Stimulated activated naive B cell treated with anti-CD40 and anti-IgM and Interleukin-4, amounts not matched to agents 10 μg/mL and 1 μg/mL and 100 μg/mL, for 72 hours (primary cell): ENCODE data around the gene NFYC.

Source experiments
- ATAC-seq, 2 donors: fragments of 150-1000 bp; cut with Tn5 transposase; replicated peaks; 2 replicates each; pipeline ENCODE4 v1.10.0; 2021; ENCODE audit warnings: moderate library complexity in 1 of 2
- DNase-seq: peaks from one replicate; pipeline ENCODE4 v3.0.0; 2021
- H3K27ac Mint-ChIP-seq: one replicate; pipeline ENCODE4 v1.8.0; 2022; ENCODE audit warnings: mild to moderate bottlenecking, mixed read lengths
- H3K27me3 Mint-ChIP-seq, 2 donors: one replicate each; pipeline ENCODE4 v1.8.0; 2022; ENCODE audit warnings: mixed read lengths in 2 of 2
- H3K36me3 Mint-ChIP-seq, 2 donors: one replicate each; pipeline ENCODE4 v1.8.0; 2022; ENCODE audit warnings: mixed read lengths in 2 of 2, mild to moderate bottlenecking in 1 of 2
- H3K4me1 Mint-ChIP-seq, 2 donors: one replicate each; pipeline ENCODE4 v1.8.0; 2022; ENCODE audit warnings: mixed read lengths in 2 of 2, mild to moderate bottlenecking in 1 of 2
- H3K4me3 Mint-ChIP-seq, 2 donors: one replicate each; pipeline ENCODE4 v1.8.0; 2022; ENCODE audit warnings: mild to moderate bottlenecking in 2 of 2, mixed read lengths in 2 of 2, moderate library complexity in 1 of 2
- H3K9me3 Mint-ChIP-seq, 2 donors: one replicate each; pipeline ENCODE4 v1.8.0; 2022; ENCODE audit warnings: mixed read lengths in 2 of 2, mild to moderate bottlenecking in 1 of 2

The NFYC gene

GRCh38 chr1:40758578-40759343, 67.3 kb downstream of the NFYC start:
- DNase-seq (no peak), ATAC-seq (no peak)
- Mint-ChIP-seq H3K4me1 (peaks cover 11 to 30% of the 10 kb centered on the region in 2 donors), H3K27ac (no peak overlapping the region), H3K27me3 (no peaks in the 10 kb centered on the region), H3K4me3 (no peak overlapping the region), H3K9me3 (no peaks in the 10 kb centered on the region), H3K36me3 (peaks cover 41 to 61% of the 10 kb centered on the region in 2 donors)

- ATAC-seq: no peak
- Mint-ChIP-seq H3K27me3 (no peaks in the 10 kb centered on the region), H3K27ac (peak overlapping the region; percentile 38), H3K9me3 (no peaks in the 10 kb centered on the region), H3K4me3 (no peak overlapping the region), H3K4me1 (peaks cover 20 to 41% of the 10 kb centered on the region in 2 donors), H3K36me3 (peaks cover 46 to 56% of the 10 kb centered on the region in 2 donors)
- DNase-seq: no peak
Measured at GRCh38 chr1:40760984-40761383, 69.5 kb downstream of the NFYC start.

GRCh38 chr1:40762144-40762923, 70.8 kb downstream of the NFYC start:
- ATAC-seq: no peak
- peak overlapping the region in 1 of 2 donors; percentile 17 for H3K4me3 Mint-ChIP-seq

GRCh38 chr1:40763742-40764532, 72.4 kb downstream of the NFYC start:
- DNase-seq: no peak
- no peaks in the 10 kb centered on the region for H3K27me3 Mint-ChIP-seq

More at GRCh38 chr1:40762144-40762923, 70.8 kb downstream of the NFYC start:
- peaks cover 54 to 64% of the 10 kb centered on the region in 2 donors for H3K36me3 Mint-ChIP-seq
- no peak for DNase-seq
- H3K27me3 Mint-ChIP-seq: no peaks in the 10 kb centered on the region
- peaks cover 22 to 47% of the 10 kb centered on the region in 2 donors for H3K4me1 Mint-ChIP-seq
- H3K9me3 Mint-ChIP-seq: no peaks in the 10 kb centered on the region
- peak overlapping the region; percentile 51 for H3K27ac Mint-ChIP-seq

GRCh38 chr1:40764981-40765380, 73.5 kb downstream of the NFYC start:
- H3K4me3 Mint-ChIP-seq: no peak overlapping the region
- no peak for DNase-seq
- peak overlapping the region; percentile 88 for H3K27ac Mint-ChIP-seq
- H3K4me1 Mint-ChIP-seq: peaks cover 25 to 41% of the 10 kb centered on the region in 2 donors
- no peaks in the 10 kb centered on the region for H3K9me3 Mint-ChIP-seq
- ATAC-seq: no peak
- peaks cover 54 to 66% of the 10 kb centered on the region in 2 donors for H3K36me3 Mint-ChIP-seq
- no peaks in the 10 kb centered on the region for H3K27me3 Mint-ChIP-seq

More at GRCh38 chr1:40763742-40764532, 72.4 kb downstream of the NFYC start:
- Mint-ChIP-seq H3K9me3 (no peaks in the 10 kb centered on the region), H3K27ac (peak overlapping the region; percentile 88), H3K4me1 (peaks cover 22 to 47% of the 10 kb centered on the region in 2 donors), H3K36me3 (peaks cover 57 to 65% of the 10 kb centered on the region in 2 donors), H3K4me3 (peak overlapping the region; percentile 65 to 73)
- peak; percentile 81 to 87 for ATAC-seq

- Mint-ChIP-seq H3K4me1 (peaks cover 25 to 41% of the 10 kb centered on the region in 2 donors), H3K27ac (peak overlapping the region; percentile 74), H3K27me3 (no peaks in the 10 kb centered on the region), H3K36me3 (peaks cover 62 to 76% of the 10 kb centered on the region in 2 donors), H3K9me3 (no peaks in the 10 kb centered on the region), H3K4me3 (no peak overlapping the region)
- DNase-seq (no peak), ATAC-seq (no peak)
Measured at GRCh38 chr1:40766017-40766416, 74.5 kb downstream of the NFYC start.

GRCh38 chr1:40766560-40766959, 75.1 kb downstream of the NFYC start:
- no peaks in the 10 kb centered on the region for H3K27me3 Mint-ChIP-seq
- ATAC-seq: no peak

GRCh38 chr1:40768146-40768990, 76.9 kb downstream of the NFYC start:
- no peak overlapping the region for H3K4me3 Mint-ChIP-seq
- ATAC-seq (no peak), DNase-seq (no peak)
- no peak overlapping the region for H3K27ac Mint-ChIP-seq
- peaks cover 52 to 67% of the 10 kb centered on the region in 2 donors for H3K36me3 Mint-ChIP-seq
- H3K4me1 Mint-ChIP-seq: peaks cover 18 to 22% of the 10 kb centered on the region in 2 donors
- H3K27me3 Mint-ChIP-seq: no peaks in the 10 kb centered on the region
- H3K9me3 Mint-ChIP-seq: no peaks in the 10 kb centered on the region

More at GRCh38 chr1:40766560-40766959, 75.1 kb downstream of the NFYC start:
- Mint-ChIP-seq H3K27ac (peak overlapping the region; percentile 74), H3K4me3 (no peak overlapping the region), H3K9me3 (no peaks in the 10 kb centered on the region), H3K4me1 (peaks cover 23 to 37% of the 10 kb centered on the region in 2 donors), H3K36me3 (peaks cover 61 to 74% of the 10 kb centered on the region in 2 donors)
- DNase-seq: no peak

- DNase-seq (no peak), ATAC-seq (peak in 1 of 2 donors; percentile 48)
- H3K27me3 Mint-ChIP-seq: no peaks in the 10 kb centered on the region
- no peaks in the 10 kb centered on the region for H3K9me3 Mint-ChIP-seq
- peaks cover 8 to 16% of the 10 kb centered on the region in 2 donors for H3K4me1 Mint-ChIP-seq
- H3K4me3 Mint-ChIP-seq: no peak overlapping the region
- H3K36me3 Mint-ChIP-seq: peaks cover 45 to 61% of the 10 kb centered on the region in 2 donors
- H3K27ac Mint-ChIP-seq: peak overlapping the region; percentile 39
Measured at GRCh38 chr1:40769815-40770214, 78.3 kb downstream of the NFYC start.

- Mint-ChIP-seq H3K4me1 (peaks cover 5 to 15% of the 10 kb centered on the region in 2 donors), H3K27ac (peak overlapping the region; percentile 94), H3K9me3 (no peaks in the 10 kb centered on the region), H3K4me3 (no peak overlapping the region), H3K27me3 (no peaks in the 10 kb centered on the region), H3K36me3 (peaks cover 45 to 63% of the 10 kb centered on the region in 2 donors)
- ATAC-seq (no peak), DNase-seq (no peak)
Measured at GRCh38 chr1:40770296-40771070, 79.0 kb downstream of the NFYC start.

GRCh38 chr1:40772146-40772955, 80.8 kb downstream of the NFYC start:
- ATAC-seq (no peak), DNase-seq (no peak)
- Mint-ChIP-seq H3K9me3 (peaks cover 6 to 11% of the 10 kb centered on the region in 2 donors), H3K36me3 (peaks cover 48 to 67% of the 10 kb centered on the region in 2 donors), H3K27me3 (no peaks in the 10 kb centered on the region), H3K4me3 (no peak overlapping the region), H3K4me1 (peaks cover 3 to 10% of the 10 kb centered on the region in 2 donors), H3K27ac (no peak overlapping the region)

GRCh38 chr1:40773748-40774265, 82.3 kb downstream of the NFYC start:
- ATAC-seq: peak; percentile 10 to 25
- Mint-ChIP-seq H3K27me3 (no peaks in the 10 kb centered on the region), H3K4me3 (no peak overlapping the region), H3K4me1 (peaks cover 3 to 10% of the 10 kb centered on the region in 2 donors), H3K9me3 (peaks cover 6 to 13% of the 10 kb centered on the region in 2 donors), H3K36me3 (peaks cover 51 to 66% of the 10 kb centered on the region in 2 donors), H3K27ac (peak overlapping the region; percentile 4)
- DNase-seq: no peak
